C4-2B (cell line): Measurements from ENCODE around the gene TRPT1.

Experiments used
- H3K27ac ChIP-seq: fragments of 450-650 bp; 2 replicates; pipeline ENCODE4 v1.5.1; 2017
- CTCF ChIP-seq: fragments of 450-650 bp; conservative IDR thresholded peaks from 2 replicates; pipeline ENCODE4 v1.5.1; 2017; ENCODE audit warnings: mild to moderate bottlenecking
- ZFX ChIP-seq: fragments of 450-650 bp; IDR thresholded peaks from 2 replicates; pipeline ENCODE4 v1.6.1; 2017

TRPT1 gene

GRCh38 chr11:64226507-64227051, 593 bp upstream of the TRPT1 start:
- H3K27ac ChIP-seq = peak overlapping the region; percentile 91
- peak; percentile 58; the same call in 1 of the 2 replicates for TF ChIP-seq ZFX
- no peak for TF ChIP-seq CTCF

DNA sequence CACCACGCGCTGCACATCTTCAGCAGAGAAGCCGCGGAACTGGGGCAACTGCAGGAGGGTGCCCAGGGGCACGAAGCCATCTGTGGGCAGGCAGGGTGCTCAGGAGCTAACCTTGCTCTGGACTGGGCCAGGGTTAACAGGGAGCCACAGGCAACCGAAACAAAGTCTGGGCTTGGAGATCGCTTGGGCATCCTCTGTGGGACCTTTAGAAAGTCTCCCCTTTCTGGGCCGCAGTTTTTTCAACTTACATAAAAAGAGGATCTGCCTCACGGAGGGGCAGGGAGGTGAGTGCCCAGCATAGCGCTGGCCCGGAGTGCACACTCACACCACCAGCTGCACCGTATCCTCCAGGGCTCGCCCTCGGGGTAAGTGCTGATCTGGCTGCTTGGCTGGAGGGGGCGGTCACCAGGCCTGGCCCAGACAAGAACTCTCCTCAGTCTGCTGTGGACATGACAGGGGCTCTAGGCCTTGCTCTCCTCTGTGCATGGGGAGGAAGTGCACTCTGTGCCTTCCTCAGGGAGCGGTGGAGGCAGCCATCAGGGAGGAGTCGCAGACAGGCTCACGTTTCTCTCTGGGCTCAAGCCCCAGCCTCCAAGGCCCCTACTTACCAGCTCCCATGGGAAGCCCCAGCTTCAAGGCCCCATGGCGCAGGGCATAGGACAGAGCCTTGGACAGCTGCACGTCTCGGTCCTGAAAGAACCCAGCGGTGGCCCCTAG, 937 bp downstream of the TRPT1 start:
- peak overlapping the region; percentile 91 for H3K27ac ChIP-seq
- TF ChIP-seq ZFX (no peak), CTCF (no peak)

DNA sequence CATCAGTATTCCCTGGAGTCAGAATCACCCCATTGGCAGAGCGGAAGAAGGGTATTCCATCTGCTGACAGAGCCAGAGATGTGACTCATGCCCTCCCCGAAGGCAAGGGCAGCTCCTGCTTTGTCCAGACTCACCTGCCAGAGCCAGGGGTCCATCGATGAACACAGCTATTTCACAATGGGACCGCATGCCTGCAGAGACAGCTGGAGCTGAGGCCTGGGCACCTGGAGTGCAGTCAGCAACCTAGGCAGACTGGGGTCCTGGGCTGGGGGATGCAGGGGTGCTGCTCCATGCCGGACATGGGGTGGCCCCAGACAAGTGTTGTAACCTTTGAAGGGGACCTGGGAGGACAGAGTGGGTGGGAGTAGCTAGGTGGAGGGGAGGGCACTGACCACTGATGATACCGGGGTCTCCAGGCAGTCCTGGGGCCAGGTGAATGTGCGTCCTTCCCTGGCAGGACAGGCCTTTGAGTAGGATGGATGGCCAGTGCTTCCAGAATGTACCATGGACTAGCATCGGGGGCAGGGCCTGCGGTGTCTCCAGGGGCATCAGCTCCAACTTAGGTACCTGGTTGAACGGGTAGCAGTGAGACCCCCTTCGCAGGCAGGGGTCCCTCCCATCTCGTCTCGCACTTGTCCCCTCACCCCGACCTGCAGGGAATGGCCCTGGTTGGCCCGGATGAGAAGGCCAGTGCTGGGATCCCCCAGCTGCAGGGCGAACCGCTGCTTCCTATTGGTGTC, 1.7 kb downstream of the TRPT1 start:
- H3K27ac ChIP-seq = no peak overlapping the region
- TF ChIP-seq ZFX (no peak), CTCF (no peak)

DNA sequence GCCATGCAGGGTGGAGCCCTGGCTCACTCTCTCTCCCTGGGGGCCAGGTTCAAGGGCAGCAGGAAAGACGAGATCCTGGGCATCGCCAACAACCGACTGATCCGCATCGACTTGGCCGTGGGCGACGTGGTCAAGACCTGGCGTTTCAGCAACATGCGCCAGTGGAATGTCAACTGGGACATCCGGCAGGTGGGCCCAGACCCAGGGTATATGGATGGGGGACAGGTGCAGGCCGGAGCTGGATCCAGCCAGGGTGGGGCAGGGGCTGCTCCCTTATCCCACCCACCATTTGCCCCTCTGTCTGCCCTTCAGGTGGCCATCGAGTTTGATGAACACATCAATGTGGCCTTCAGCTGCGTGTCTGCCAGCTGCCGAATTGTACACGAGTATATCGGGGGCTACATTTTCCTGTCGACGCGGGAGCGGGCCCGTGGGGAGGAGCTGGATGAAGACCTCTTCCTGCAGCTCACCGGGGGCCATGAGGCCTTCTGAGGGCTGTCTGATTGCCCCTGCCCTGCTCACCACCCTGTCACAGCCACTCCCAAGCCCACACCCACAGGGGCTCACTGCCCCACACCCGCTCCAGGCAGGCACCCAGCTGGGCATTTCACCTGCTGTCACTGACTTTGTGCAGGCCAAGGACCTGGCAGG, 2.9 kb downstream of the TRPT1 start:
- H3K27ac ChIP-seq = no peak overlapping the region
- TF ChIP-seq CTCF (no peak), ZFX (no peak)

DNA sequence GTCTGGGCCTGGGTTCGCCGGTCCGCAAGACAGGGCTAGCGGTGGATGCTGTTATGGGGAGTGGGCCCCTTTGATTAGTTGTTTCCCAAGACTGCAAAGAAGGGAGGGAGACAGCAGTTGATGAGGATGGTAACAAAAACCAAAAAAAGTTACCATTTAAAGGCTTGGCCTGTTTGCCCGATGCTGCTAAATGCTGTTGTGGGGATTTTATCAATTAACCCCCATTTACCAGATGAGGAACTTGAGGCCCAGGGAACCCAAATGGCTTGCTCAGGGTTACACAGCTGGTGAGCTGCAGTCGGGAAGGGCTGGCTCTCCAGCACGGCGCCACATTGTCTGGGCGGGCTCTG, 3.4 kb downstream of the TRPT1 start:
- TF ChIP-seq ZFX (no peak), CTCF (no peak)
- H3K27ac ChIP-seq = no peak overlapping the region

DNA sequence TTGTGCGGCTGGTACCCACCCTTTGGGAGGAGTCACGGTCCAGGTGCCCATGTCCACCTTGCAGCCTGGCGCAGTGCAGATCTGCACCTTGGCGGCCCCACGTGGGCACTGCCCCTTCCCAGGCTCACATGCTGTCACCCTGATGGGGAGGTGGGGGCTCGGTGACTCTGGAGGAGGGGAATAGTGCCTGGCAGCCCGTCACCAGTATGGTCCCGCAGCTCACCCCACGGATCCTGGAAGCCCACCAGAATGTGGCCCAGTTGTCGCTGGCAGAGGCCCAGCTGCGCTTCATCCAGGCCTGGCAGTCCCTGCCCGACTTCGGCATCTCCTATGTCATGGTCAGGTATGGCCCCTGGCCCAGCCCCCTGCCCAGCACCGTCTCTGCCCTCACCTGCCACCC, 5.2 kb downstream of the TRPT1 start:
- TF ChIP-seq CTCF (no peak), ZFX (no peak)
- no peak overlapping the region for H3K27ac ChIP-seq

DNA sequence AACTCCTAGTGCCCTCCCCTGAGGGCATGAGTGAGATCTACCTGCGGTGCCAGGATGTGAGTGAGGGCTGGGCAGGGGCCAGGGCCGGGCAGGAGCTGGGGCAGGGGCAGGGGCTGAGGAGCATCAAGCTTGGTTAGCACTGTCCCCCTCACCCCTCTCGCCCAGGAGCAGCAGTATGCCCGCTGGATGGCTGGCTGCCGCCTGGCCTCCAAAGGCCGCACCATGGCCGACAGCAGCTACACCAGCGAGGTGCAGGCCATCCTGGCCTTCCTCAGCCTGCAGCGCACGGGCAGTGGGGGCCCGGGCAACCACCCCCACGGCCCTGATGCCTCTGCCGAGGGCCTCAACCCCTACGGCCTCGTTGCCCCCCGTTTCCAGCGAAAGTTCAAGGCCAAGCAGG, 5.7 kb downstream of the TRPT1 start:
- no peak for TF ChIP-seq ZFX
- no peak for TF ChIP-seq CTCF
- no peak overlapping the region for H3K27ac ChIP-seq
